ENCODE measurements around the gene ADARB1. TPM values are rescaled to one million over a fixed set of nuclear protein-coding genes. Genes with fewer than 3 reads are reported as not detected.

ADARB1 gene
- total RNA-seq, 4 donors from 2014 or later, result 6.8 to 32.2 (median 17.3) TPM

DNA sequence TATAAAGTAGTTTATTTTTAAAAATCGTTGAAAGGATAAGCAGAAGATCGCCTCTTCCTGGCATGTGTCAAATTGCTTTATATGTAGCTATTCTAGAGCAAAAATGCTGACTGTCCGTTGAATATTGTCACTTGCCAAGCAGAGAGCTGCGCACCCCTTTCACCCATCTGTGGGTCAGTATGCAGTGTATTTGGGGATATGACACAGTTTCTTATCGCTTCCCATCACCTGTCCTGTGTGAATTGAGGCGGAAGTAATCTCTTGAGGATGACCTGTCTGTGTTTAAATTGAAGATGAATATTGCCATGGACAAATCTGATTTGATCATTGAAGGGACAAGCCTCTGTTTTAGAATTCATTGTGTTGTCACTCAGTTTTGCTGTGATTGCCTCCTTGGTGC lies 161.1 kb downstream of the ADARB1 start:
- in situ Hi-C loops (cut with MboI; ENCODE audit: low pct_ligation_motif_present in 1 of 4, low pct_unique_long_range_greater_than_20kb in 1 of 4, low sequenced_read_pairs in 3 of 4), result no loop called here
- H3K27me3 ChIP-seq, result peaks cover 27% of the 10 kb centered on the region
- H3K36me3 ChIP-seq, result no peaks in the 10 kb centered on the region
- no peak for DNase-seq
- no peak overlapping the region for H3K27ac ChIP-seq
- TF ChIP-seq POLR2AphosphoS5 (IDR thresholded peaks at IDR 0.05) (no peak), POLR2A (IDR thresholded peaks at IDR 0.05) (no peak), EP300 (IDR thresholded peaks at IDR 0.05; ENCODE audit: low read depth) (no peak)
- TF ChIP-seq, protein P1, sequence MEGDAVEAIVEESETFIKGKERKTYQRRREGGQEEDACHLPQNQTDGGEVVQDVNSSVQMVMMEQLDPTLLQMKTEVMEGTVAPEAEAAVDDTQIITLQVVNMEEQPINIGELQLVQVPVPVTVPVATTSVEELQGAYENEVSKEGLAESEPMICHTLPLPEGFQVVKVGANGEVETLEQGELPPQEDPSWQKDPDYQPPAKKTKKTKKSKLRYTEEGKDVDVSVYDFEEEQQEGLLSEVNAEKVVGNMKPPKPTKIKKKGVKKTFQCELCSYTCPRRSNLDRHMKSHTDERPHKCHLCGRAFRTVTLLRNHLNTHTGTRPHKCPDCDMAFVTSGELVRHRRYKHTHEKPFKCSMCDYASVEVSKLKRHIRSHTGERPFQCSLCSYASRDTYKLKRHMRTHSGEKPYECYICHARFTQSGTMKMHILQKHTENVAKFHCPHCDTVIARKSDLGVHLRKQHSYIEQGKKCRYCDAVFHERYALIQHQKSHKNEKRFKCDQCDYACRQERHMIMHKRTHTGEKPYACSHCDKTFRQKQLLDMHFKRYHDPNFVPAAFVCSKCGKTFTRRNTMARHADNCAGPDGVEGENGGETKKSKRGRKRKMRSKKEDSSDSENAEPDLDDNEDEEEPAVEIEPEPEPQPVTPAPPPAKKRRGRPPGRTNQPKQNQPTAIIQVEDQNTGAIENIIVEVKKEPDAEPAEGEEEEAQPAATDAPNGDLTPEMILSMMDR (IDR thresholded peaks at IDR 0.05), result no peak
- no peak overlapping the region for H3K4me3 ChIP-seq
- H3K4me1 ChIP-seq, result no peaks in the 10 kb centered on the region
- H3K9me3 ChIP-seq, result no peaks in the 10 kb centered on the region
- intact Hi-C loops (cut with DNase I; ENCODE audit: low total_unique reads), result no loop called here
- WGBS, 2 donors (ENCODE audit: low coverage in 1 of 2), result 73 to 77% methylated on average over 6 of the region's 6 CpGs

DNA sequence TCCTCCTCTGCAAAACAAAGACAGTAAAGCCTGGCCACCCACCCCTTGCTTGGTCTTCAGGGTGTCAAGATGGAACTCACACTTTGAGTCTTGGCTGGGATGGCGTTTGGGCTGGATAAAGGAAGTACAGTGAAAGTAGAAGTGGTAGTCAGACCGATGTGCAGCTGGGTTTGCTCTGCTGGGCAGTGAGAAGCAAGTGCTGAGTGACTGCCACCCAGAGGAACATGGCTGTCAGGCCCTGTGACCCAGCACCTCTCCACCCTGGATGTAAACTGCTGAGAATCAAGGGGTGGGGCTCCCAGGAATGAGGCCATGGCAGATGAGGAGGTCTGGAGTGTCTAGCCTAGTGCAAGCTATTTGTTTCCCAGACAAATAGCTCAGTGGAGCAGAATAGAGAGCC lies 162.1 kb downstream of the ADARB1 start:
- no peak overlapping the region for H3K27ac ChIP-seq
- intact Hi-C loops (cut with DNase I; ENCODE audit: low total_unique reads), result no loop called here
- no peaks in the 10 kb centered on the region for H3K36me3 ChIP-seq
- H3K27me3 ChIP-seq, result peaks cover 27% of the 10 kb centered on the region
- WGBS, 2 donors (ENCODE audit: low coverage in 1 of 2), result 50 to 64% methylated on average over 1 to 2 of the region's 2 CpGs
- H3K4me3 ChIP-seq, result no peak overlapping the region
- no peaks in the 10 kb centered on the region for H3K9me3 ChIP-seq
- no peaks in the 10 kb centered on the region for H3K4me1 ChIP-seq
- in situ Hi-C loops (cut with MboI; ENCODE audit: low pct_ligation_motif_present in 1 of 4, low pct_unique_long_range_greater_than_20kb in 1 of 4, low sequenced_read_pairs in 3 of 4), result no loop called here
- no peak for TF ChIP-seq POLR2A (IDR thresholded peaks at IDR 0.05)
- TF ChIP-seq POLR2AphosphoS5 (IDR thresholded peaks at IDR 0.05), result no peak
- TF ChIP-seq, protein P1 (IDR thresholded peaks at IDR 0.05), result no peak
- TF ChIP-seq EP300 (IDR thresholded peaks at IDR 0.05; ENCODE audit: low read depth), result no peak
- DNase-seq, result no peak

DNA sequence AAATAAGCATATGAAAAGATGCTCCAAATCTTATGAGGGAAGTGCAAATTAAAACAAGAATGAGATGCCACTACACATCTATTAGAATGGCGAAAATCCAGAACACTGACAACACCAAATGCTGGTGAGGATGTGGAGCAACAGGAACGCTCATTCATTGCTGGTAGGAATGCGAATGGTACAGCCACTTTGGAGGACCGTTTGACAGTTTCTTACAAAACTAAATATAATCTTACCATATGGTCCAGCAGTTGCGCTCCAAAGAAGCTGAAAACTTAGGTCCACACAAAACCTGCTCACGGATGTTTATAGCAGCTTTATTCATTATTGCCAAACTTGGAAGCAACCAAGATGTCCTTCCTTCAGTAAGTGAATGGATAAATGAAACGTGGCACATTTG lies 163.0 kb downstream of the ADARB1 start:
- no peak for DNase-seq
- Histone ChIP-seq H3K36me3 (no peaks in the 10 kb centered on the region), H3K27me3 (peaks cover 27% of the 10 kb centered on the region), H3K4me3 (no peak overlapping the region), H3K4me1 (no peaks in the 10 kb centered on the region), H3K9me3 (no peaks in the 10 kb centered on the region), H3K27ac (no peak overlapping the region)
- TF ChIP-seq, protein P1 (IDR thresholded peaks at IDR 0.05), result no peak
- TF ChIP-seq EP300 (IDR thresholded peaks at IDR 0.05; ENCODE audit: low read depth) (no peak), POLR2AphosphoS5 (IDR thresholded peaks at IDR 0.05) (no peak), POLR2A (IDR thresholded peaks at IDR 0.05) (no peak)
- 88 to 89% methylated on average over 7 of the region's 7 CpGs for WGBS, 2 donors (ENCODE audit: low coverage in 1 of 2)
- in situ Hi-C loops (cut with MboI; ENCODE audit: low pct_ligation_motif_present in 1 of 4, low pct_unique_long_range_greater_than_20kb in 1 of 4, low sequenced_read_pairs in 3 of 4) (no loop called here), intact Hi-C loops (cut with DNase I; ENCODE audit: low total_unique reads) (no loop called here)

DNA sequence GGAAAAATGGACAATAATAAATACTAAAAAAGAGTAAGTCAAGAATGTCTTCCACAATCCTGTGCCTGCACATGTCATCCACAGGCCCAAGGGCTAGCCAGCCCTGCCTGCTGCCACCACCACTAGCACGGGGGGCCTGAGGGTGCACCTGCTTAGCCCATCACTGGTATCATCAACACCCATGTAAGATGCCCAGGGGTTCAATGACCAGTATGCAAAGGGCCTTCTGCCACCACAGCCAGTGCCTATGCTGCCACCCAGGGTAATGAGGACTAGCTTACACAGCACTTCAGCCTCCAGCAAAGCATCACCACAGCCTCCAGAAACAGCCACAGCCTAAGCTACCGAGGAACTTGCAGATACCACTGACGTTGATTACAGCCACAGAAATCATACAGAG lies 167.0 kb downstream of the ADARB1 start:
- no peak overlapping the region for H3K27ac ChIP-seq
- TF ChIP-seq POLR2AphosphoS5 (IDR thresholded peaks at IDR 0.05) (no peak), EP300 (IDR thresholded peaks at IDR 0.05; ENCODE audit: low read depth) (no peak), POLR2A (IDR thresholded peaks at IDR 0.05) (no peak)
- TF ChIP-seq, protein P1 (IDR thresholded peaks at IDR 0.05), result no peak
- H3K4me1 ChIP-seq, result no peaks in the 10 kb centered on the region
- no peaks in the 10 kb centered on the region for H3K36me3 ChIP-seq
- 77 to 100% methylated on average over 1 to 3 of the region's 3 CpGs for WGBS, 2 donors (ENCODE audit: low coverage in 1 of 2)
- in situ Hi-C loops (cut with MboI; ENCODE audit: low pct_ligation_motif_present in 1 of 4, low pct_unique_long_range_greater_than_20kb in 1 of 4, low sequenced_read_pairs in 3 of 4), result no loop called here
- peaks cover 9 to 11% of the 10 kb centered on the region in 2 donors for H3K9me3 ChIP-seq
- no peak overlapping the region for H3K4me3 ChIP-seq
- H3K27me3 ChIP-seq, result peaks cover 4% of the 10 kb centered on the region
- intact Hi-C loops (cut with DNase I; ENCODE audit: low total_unique reads), result no loop called here
- DNase-seq, result no peak

All from transverse colon (tissue), 4 donors.